CD14-positive monocyte (primary cell): ENCODE data around the gene MACROD1. TPM values are rescaled to one million over a fixed set of nuclear protein-coding genes. Genes with fewer than 3 reads are reported as not detected.

Experiments used
- DNase-seq, 3 donors: peaks; one replicate each; pipeline ENCODE4 v3.0.0-alpha.2; 2011 to 2022
- H2AFZ ChIP-seq: 2 replicates; pipeline ENCODE4 v1.6.0; 2012; ENCODE audit warnings: mild to moderate bottlenecking, low read depth, low read length, inconsistent platforms; ENCODE audit not compliant: insufficient read depth, poor library complexity, severe bottlenecking
- H3K27ac ChIP-seq, 2 donors: 1 replicate in 1 of 2; 2 replicates in 1 of 2; pipeline ENCODE4 v1.5.1; 2012 to 2013; ENCODE audit warnings: low read length in 2 of 2, control low read depth in 1 of 2, inconsistent platforms in 1 of 2, low read depth in 1 of 2, mild to moderate bottlenecking in 1 of 2
- H3K27me3 ChIP-seq, 2 donors: one replicate each; pipeline versions ENCODE4 v1.6.0 to v1.6.1; 2011 to 2013; ENCODE audit warnings: low read length in 2 of 2; ENCODE audit not compliant: control insufficient read depth in 2 of 2, insufficient read depth in 2 of 2
- H3K36me3 ChIP-seq, 2 donors: replicated peaks in 1 of 2; 1 replicate in 1 of 2; 2 replicates in 1 of 2; pipeline versions ENCODE4 v1.5.1 to v1.6.1; 2012 to 2013; ENCODE audit warnings: low read length in 2 of 2, control low read depth in 1 of 2, inconsistent platforms in 1 of 2, mild to moderate bottlenecking in 1 of 2; ENCODE audit not compliant: insufficient read depth in 2 of 2, control insufficient read depth in 1 of 2
- H3K4me1 ChIP-seq, 2 donors: 1 replicate in 1 of 2; 2 replicates in 1 of 2; pipeline versions ENCODE4 v1.5.1 to v1.6.1; 2012 to 2013; ENCODE audit warnings: low read length in 2 of 2, control low read depth in 1 of 2, inconsistent platforms in 1 of 2, mild to moderate bottlenecking in 1 of 2, moderate library complexity in 1 of 2; ENCODE audit not compliant: insufficient read depth in 2 of 2, control insufficient read depth in 1 of 2
- H3K4me2 ChIP-seq: replicated peaks from 2 replicates; pipeline ENCODE3; 2012; ENCODE audit warnings: low read length, moderate library complexity, mild to moderate bottlenecking; ENCODE audit not compliant: poor library complexity, severe bottlenecking; ENCODE audit errors: extremely low read depth
- H3K4me3 ChIP-seq, 3 experiments: fragments of 200-600 bp in 1 of 3; sonication (generic) in 1 of 3; replicated peaks in 1 of 3; 1 replicate in 2 of 3; 2 replicates in 1 of 3; pipeline ENCODE4 v1.5.1; 2011 to 2013; ENCODE audit warnings: low read length in 3 of 3, mild to moderate bottlenecking in 3 of 3, control low read depth in 2 of 3, low read depth in 2 of 3, inconsistent platforms in 1 of 3, moderate library complexity in 1 of 3
- H3K79me2 ChIP-seq: 2 replicates; pipeline ENCODE4 v1.6.0; 2012; ENCODE audit warnings: mild to moderate bottlenecking, control low read depth, inconsistent platforms, low read length, moderate library complexity; ENCODE audit not compliant: insufficient read depth
- H3K9ac ChIP-seq: 2 replicates; pipeline ENCODE4 v1.6.0; 2017; ENCODE audit warnings: low read length, mild to moderate bottlenecking; ENCODE audit not compliant: insufficient read depth, poor library complexity, severe bottlenecking
- H3K9me3 ChIP-seq, 2 donors: replicated peaks in 1 of 2; 1 replicate in 1 of 2; 2 replicates in 1 of 2; pipeline versions ENCODE4 v1.5.1 to v1.6.1; 2012 to 2013; ENCODE audit warnings: low read length in 2 of 2, control low read depth in 1 of 2; ENCODE audit not compliant: control insufficient read depth in 1 of 2, insufficient read depth in 1 of 2
- H4K20me1 ChIP-seq: 2 replicates; pipeline ENCODE4 v1.6.0; 2012; ENCODE audit warnings: mild to moderate bottlenecking, low read length, control low read depth, moderate library complexity; ENCODE audit not compliant: insufficient read depth
- H3K27ac Mint-ChIP-seq, 7 donors: one replicate each; pipeline ENCODE4 v1.8.0; 2020; ENCODE audit warnings: mild to moderate bottlenecking in 7 of 7, mixed read lengths in 7 of 7, moderate library complexity in 6 of 7, inconsistent platforms in 2 of 7
- H3K27me3 Mint-ChIP-seq, 3 donors: one replicate each; pipeline ENCODE4 v1.8.0; 2021 to 2022; ENCODE audit warnings: low read depth in 3 of 3, mild to moderate bottlenecking in 3 of 3, mixed read lengths in 3 of 3, moderate library complexity in 3 of 3, inconsistent platforms in 1 of 3
- H3K36me3 Mint-ChIP-seq, 2 donors: one replicate each; pipeline ENCODE4 v1.8.0; 2020; ENCODE audit warnings: mixed read lengths in 2 of 2, inconsistent platforms in 1 of 2, mild to moderate bottlenecking in 1 of 2
- H3K4me1 Mint-ChIP-seq: one replicate; pipeline ENCODE4 v1.8.0; 2020; ENCODE audit warnings: mild to moderate bottlenecking, mixed read lengths
- H3K4me3 Mint-ChIP-seq, 2 donors: one replicate each; pipeline ENCODE4 v1.8.0; 2020; ENCODE audit warnings: mild to moderate bottlenecking in 2 of 2, mixed read lengths in 2 of 2, moderate library complexity in 1 of 2
- H3K9me3 Mint-ChIP-seq, 7 donors: one replicate each; pipeline ENCODE4 v1.8.0; 2020 to 2022; ENCODE audit warnings: mixed read lengths in 7 of 7, mild to moderate bottlenecking in 6 of 7, moderate library complexity in 6 of 7, inconsistent platforms in 2 of 7
- WGBS: methylation state at CpG from one replicate; pipeline ENCODE4 v1.1.5; 2013; ENCODE audit warnings: missing lambda C conversion rate; ENCODE audit not compliant: insufficient coverage; 5-methylcytosine and 5-hydroxymethylcytosine counted together
- intact Hi-C, 2 donors: fragments of 100-400 bp; cut with micrococcal nuclease; formaldehyde crosslinking; loops; one replicate each; pipeline versions ENCODE4 v1.15.0 to v1.15.1; 2023
- polyA plus RNA-seq, 3 donors: library from polyadenylated mRNA; depleted of rRNA in 1 of 3; unstranded in 2 of 3; stranded (reverse) in 1 of 3; fragments of 300-500 nt in 2 of 3; fragments of >200 nt in 1 of 3; fragmentation: Illumina TruSeq in 2 of 3; gene quantifications; 1 replicate in 2 of 3; 2 replicates in 1 of 3; pipeline ENCODE4 v1.2.3, GENCODE V29; 2012 to 2021
- TF ChIP-seq, protein P1 (sequence below): fragments of 200-600 bp; IDR thresholded peaks from one replicate; pipeline ENCODE4 v1.8.0; 2022; ENCODE audit warnings: antibody characterized with exemption, mild to moderate bottlenecking

Gene MACROD1
- polyA plus RNA-seq, 3 donors: 1.5 to 2.4 (median 2.2) TPM

DNA sequence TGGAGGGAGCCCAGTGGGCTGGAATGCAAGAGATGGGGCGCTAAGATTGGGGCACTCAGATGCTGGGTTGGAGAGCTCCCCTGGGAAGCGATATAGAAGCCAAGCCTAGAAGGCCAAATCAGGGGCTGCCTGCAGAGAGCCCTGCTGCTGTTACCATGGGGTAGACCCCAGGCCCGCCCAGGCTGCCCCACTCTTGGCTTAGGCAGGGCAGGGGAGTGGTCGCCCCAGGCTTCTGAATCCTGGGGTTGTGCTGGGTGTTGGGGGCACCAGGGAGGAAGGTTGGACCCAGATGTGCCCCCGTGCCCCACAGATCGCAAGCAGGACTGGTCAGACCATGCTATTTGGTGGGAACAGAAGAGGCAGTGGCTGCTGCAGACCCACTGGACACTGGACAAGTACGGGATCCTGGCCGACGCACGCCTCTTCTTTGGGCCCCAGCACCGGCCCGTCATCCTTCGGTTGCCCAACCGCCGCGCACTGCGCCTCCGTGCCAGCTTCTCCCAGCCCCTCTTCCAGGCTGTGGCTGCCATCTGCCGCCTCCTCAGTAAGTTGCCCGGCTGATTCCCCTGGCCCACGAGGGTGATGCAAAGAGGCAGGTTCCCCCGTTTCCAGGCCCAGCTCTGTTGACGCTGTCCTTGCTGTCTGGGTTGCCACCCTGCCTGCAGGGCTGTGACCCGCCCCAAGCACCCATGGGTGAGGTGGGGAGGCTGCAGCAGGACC lies 44.5 kb upstream of the MACROD1 start:
- peaks cover 58 to 66% of the 10 kb centered on the region in 2 donors for H3K36me3 Mint-ChIP-seq
- TF ChIP-seq, protein P1, sequence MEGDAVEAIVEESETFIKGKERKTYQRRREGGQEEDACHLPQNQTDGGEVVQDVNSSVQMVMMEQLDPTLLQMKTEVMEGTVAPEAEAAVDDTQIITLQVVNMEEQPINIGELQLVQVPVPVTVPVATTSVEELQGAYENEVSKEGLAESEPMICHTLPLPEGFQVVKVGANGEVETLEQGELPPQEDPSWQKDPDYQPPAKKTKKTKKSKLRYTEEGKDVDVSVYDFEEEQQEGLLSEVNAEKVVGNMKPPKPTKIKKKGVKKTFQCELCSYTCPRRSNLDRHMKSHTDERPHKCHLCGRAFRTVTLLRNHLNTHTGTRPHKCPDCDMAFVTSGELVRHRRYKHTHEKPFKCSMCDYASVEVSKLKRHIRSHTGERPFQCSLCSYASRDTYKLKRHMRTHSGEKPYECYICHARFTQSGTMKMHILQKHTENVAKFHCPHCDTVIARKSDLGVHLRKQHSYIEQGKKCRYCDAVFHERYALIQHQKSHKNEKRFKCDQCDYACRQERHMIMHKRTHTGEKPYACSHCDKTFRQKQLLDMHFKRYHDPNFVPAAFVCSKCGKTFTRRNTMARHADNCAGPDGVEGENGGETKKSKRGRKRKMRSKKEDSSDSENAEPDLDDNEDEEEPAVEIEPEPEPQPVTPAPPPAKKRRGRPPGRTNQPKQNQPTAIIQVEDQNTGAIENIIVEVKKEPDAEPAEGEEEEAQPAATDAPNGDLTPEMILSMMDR: no peak
- H3K9me3 ChIP-seq: no peaks in the 10 kb centered on the region
- H3K4me3 Mint-ChIP-seq: no peak overlapping the region
- DNase-seq: peak in 1 of 3 donors; percentile 2
- peaks cover 29 to 38% of the 10 kb centered on the region in 2 donors for H3K4me1 ChIP-seq
- H3K4me2 ChIP-seq: no peak overlapping the region
- peaks cover 62 to 66% of the 10 kb centered on the region in 2 donors for H3K36me3 ChIP-seq
- no peak overlapping the region for H3K9ac ChIP-seq
- peaks cover 0 to 1% (median 0%) of the 10 kb centered on the region in 7 donors for H3K9me3 Mint-ChIP-seq
- H3K79me2 ChIP-seq: peaks cover 82% of the 10 kb centered on the region
- H3K4me1 Mint-ChIP-seq: peaks cover 36% of the 10 kb centered on the region
- H3K27me3 ChIP-seq: no peaks in the 10 kb centered on the region
- peak overlapping the region in 1 of 2 donors; percentile 98 for H3K27ac ChIP-seq
- H3K27me3 Mint-ChIP-seq: peaks cover 0 to 2% (median 0%) of the 10 kb centered on the region in 3 donors
- WGBS: 96% methylated on average over 21 of the region's 24 CpGs
- no peak overlapping the region for H2AFZ ChIP-seq
- no peak overlapping the region for H3K4me3 ChIP-seq
- peak overlapping the region in 5 of 7 donors; percentile 40 to 99 (median 64) for H3K27ac Mint-ChIP-seq
- H4K20me1 ChIP-seq: peaks cover 83% of the 10 kb centered on the region
- intact Hi-C loops: no loop called here

DNA sequence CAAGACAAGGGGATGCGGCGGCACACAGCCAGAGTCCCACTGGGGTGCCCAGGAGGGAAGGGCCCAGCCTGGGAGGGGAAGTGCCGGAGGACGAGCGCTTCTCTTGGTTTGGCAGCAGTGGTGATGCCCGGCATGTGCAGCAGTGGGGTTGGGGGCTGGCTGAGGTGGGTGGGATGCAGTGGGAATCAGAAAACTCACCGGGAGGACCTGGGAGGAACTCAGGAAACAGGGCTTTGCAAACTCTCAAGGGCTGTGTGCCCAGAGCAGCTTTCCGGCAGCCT lies 43.6 kb upstream of the MACROD1 start:
- Mint-ChIP-seq H3K9me3 (peaks cover 0 to 1% (median 0%) of the 10 kb centered on the region in 7 donors), H3K27me3 (peaks cover 0 to 2% (median 0%) of the 10 kb centered on the region in 3 donors), H3K4me1 (peaks cover 43% of the 10 kb centered on the region), H3K27ac (peak overlapping the region; percentile 13 to 99 (median 98)), H3K4me3 (peak overlapping the region in 1 of 2 donors; percentile 98), H3K36me3 (peaks cover 51 to 59% of the 10 kb centered on the region in 2 donors)
- TF ChIP-seq, protein P1: no peak
- Histone ChIP-seq H4K20me1 (peaks cover 73% of the 10 kb centered on the region), H3K27me3 (no peaks in the 10 kb centered on the region), H3K4me2 (no peak overlapping the region), H3K36me3 (peaks cover 53 to 57% of the 10 kb centered on the region in 2 donors), H3K27ac (peak overlapping the region; percentile 98 to 99), H3K4me1 (peaks cover 39 to 48% of the 10 kb centered on the region in 2 donors), H3K4me3 (peak overlapping the region in 1 of 3 experiments; percentile 98), H2AFZ (no peak overlapping the region), H3K9ac (no peak overlapping the region), H3K79me2 (peaks cover 72% of the 10 kb centered on the region), H3K9me3 (no peaks in the 10 kb centered on the region)
- 82% methylated on average over 5 of the region's 8 CpGs for WGBS
- no peak for DNase-seq
- intact Hi-C loops: loop anchor here (5.0 kb wide), 1 partner anchor 33 kb away; the partner anchor contains the start of gene FKBP2 (in 2 of the 2)
